Fibroblast of gingiva (primary cell): ENCODE data around the gene DNAH11.
"Not testable (repeated sequence)": the region's sequence is repeated elsewhere in the genome, so short reads cannot be mapped to it uniquely, and the experiment has no call there.

Experiments
- DNase-seq: peaks from one replicate; pipeline ENCODE4 v3.0.0-alpha.2; 2011; ENCODE audit warnings: low read depth

The DNAH11 gene

DNA sequence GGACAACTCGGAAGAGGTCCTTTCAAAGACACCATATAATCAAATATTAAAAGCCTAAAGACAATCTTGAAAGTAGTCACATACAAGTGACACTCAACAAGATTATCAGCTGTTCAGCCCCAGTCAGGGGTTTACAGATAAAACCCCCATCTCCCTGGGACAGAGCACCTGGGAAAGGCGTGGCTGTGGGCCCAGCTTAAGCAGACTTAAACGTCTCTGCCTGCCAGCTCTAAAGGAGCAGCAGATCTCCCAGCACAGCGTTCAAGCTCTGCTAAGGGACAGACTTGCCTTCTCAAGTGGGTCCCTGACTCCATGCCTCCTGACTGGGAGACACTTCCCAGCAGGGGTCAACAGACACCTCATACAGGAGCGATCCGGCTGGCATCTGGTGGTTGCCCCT, 384.9 kb downstream of the DNAH11 start:
- DNase-seq: no peak

DNA sequence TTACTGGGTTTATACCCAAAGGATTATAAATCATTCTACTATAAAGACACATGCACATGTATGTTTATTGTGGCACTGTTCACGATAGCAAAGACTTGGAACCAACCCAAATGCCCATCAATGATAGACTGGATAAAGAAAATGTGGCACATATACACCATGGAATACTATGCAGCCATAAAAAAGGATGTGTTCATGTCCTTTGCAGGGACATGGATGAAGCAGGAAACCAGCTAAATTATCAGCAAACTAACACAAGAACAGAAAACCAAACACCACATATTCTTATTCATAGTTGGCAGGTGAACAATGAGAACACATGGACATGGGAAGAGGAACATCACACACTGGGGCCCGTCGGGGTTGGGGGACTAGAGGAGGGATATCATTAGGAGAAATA, 390.5 kb downstream of the DNAH11 start:
- not testable (repeated sequence) for DNase-seq

DNA sequence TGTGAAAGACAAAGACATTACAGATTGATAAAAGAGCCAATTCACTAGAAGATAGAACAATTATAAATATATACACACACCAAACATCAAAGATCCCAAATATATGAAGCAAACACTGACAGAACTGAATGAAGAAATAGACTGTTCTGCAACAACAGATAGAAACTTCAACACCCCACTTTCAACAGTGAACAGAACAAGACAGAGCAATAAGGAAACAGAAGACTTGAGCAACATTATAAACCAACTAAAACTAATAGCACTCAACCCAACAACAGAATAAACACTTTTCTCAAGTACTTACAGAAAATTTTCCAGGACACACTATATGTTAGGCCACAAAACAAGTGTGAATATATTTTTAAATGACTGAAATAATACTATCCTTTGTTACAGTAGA, 392.0 kb downstream of the DNAH11 start:
- DNase-seq: no peak

DNA sequence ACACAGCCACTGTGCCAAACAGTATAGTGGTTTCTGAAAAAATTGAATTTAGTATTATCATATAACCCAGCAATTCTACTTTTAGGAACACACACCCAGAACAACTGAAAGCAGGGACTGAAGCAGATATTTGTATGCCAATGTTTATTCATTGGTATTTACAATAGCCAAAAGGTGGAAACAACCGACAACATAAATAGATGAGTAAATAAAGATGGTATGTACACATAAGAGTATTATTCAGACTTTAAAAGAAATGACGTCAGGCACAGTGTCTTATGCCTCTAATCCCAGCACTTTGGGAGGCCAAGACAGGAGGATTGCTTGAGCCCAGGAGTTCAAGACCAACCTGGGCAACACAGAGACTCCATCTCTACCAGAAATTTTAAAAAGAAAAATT, 395.6 kb downstream of the DNAH11 start:
- DNase-seq: no peak

GRCh38 chr7:21939136-21939857, 396.5 kb downstream of the DNAH11 start:
- peak; percentile 36 for DNase-seq

- no peak for DNase-seq
Observed at GRCh38 chr7:21939858-21940372, 397.1 kb downstream of the DNAH11 start.

DNA sequence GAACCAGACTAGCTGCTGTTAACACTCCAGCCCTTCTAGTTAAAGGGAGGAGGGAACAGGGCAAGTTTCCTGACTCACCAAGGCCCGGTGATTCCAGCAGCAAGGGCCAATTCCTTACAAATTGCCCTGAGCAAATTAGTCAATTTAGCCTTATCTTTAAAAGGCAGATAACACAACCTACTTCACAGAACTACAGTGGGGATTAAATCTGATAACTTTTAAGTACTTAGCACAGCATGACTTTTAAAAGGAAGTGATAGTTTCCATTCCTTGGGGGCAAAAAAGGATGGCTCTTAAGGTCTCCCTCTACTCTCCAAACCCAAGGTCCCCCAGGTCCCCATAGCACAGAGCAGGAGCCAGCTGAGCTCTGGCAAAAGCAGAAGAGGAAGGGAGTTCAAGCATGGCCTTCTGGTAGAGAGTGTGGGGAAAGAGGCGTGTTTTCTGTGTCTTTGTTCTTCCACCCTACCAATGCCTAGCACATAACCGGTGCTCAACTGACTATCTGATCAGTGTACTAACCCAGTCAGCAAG, 398.8 kb downstream of the DNAH11 start:
- DNase-seq: no peak

- DNase-seq: no peak
Observed at GRCh38 chr7:21942955-21943354, 400.1 kb downstream of the DNAH11 start.

DNA sequence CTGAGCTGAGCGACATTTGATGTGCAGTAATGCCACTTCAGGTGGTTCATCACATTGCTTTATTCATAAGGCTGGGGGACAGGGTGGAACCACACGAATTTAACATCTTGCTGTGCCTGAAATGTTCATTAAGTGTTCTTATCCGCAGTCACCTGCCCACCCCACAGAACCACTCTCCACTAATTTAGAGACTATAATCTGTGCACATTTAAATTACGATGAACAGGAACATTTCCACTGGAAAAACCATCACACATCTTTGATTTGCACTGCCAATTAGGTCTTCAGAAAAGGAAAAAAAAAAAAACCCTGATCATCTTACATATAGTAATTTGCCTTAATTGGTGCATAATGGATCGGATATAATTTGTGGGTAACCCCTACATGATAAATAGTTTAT, 400.6 kb downstream of the DNAH11 start:
- no peak for DNase-seq

DNA sequence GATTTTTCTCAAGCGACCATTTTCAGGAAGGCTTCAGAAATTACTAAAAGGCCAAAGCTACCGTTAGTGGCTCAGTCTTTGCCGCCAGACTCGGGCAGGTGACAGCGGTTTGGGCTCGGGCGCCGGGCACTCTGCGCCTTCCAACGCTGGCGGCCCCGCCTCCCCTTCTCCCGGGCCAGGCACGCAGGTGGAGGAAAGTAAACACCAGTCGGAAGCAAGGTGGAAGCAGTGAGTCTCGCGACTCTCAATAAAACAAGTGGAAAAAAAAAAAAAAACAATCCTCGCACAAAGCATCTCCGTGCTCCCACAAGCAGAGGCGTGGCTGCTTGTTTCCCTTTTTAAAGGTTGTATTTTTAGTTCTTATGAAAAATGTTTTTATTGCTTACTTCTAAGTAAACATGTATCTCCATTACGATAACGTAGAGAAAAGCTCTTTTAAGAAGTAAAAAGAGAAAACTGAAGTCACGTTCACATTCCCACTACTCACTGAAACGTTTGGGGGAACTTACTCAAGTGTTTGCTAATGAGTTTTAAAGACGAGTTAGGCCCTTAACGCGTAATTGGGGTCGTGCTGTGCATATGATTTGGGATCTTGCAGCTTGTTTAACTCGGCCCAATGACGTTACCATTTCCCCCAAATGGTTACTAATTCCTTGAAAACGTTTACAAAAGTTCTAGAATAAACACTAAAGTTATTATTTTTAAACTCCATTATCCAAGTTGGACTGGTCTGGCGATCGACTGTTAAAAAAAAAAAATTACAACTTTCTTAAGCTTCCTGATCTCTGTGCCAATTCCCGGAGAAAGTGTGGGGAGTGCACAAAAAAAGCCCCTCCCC, 402.0 kb downstream of the DNAH11 start:
- no peak for DNase-seq

GRCh38 chr7:21945454-21946221, 402.8 kb downstream of the DNAH11 start, which contains the start of gene CDCA7L:
Gene CDCA7L, minus strand, starts transcription at chr7:21945899. Its CDS starts 95 bp downstream, at chr7:21945804.
- DNase-seq: peak; percentile 69

- no peak for DNase-seq
Observed at GRCh38 chr7:21946222-21946709, 403.4 kb downstream of the DNAH11 start.

- DNase-seq: no peak
Observed at GRCh38 chr7:21947056-21947455, 404.2 kb downstream of the DNAH11 start.

- DNase-seq: peak; percentile 29
Observed at GRCh38 chr7:21947946-21948345, 405.1 kb downstream of the DNAH11 start.

DNA sequence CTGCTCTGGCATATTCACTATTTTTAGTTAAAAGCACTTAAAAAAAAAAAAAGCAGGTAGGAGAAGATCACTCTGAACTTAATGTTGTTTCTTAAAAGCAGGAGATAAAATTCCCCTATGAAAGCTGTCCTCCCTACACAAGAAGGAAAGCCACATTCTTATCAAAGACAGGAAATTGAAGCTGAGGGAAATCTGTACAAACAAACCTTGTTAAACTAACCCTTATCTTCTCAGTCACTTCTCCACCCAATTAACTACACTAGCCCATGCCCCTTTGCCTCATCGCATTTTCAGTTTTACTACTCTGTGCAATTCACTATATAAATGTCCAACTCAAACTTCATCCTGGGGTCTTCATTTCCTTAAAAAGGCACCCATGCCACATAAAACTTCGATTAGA, 405.5 kb downstream of the DNAH11 start:
- no peak for DNase-seq

DNA sequence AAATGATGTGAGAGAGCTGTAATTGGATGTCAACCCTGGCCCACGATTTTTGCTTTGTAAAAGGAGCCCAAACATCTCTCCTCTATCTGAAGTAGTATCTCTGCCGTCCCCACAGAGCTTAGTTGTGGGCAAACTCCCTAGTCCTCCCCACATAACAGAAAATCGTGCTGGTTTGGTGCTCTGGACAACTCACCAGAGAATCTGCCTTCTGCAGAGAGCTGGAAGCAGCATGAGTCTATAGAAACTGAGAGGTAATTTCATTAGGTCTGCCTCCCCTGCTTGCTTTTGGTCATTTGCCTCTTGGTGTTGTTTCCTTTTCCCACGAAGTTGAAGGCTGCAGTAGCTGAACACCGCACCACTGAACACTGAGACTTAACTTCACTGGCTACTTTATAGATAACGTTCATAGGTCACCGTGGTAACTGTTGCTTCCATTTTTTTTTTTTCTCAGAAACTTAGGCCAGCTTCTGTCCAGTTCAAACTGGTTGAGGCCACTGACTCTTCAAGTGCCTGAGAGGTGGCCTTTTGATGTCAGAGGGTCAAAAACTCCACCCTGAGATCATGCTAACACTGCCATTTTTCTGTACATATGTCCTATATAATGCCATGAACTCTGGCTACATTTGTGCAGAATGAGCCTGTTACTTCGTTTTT, 406.2 kb downstream of the DNAH11 start:
- no peak for DNase-seq
